ENCODE measurements around the gene PLK4. TPM values are rescaled to one million over a fixed set of nuclear protein-coding genes. Genes with fewer than 3 reads are reported as not detected.

The PLK4 gene
- total and polyA plus RNA-seq, 3 donors from 2014 or later, result 22.2 to 36.0 (median 31.3) TPM

GRCh38 chr4:127856813-127857447 lies 23.8 kb upstream of the PLK4 start:
- H3K4me3 ChIP-seq, result no peak overlapping the region

DNA sequence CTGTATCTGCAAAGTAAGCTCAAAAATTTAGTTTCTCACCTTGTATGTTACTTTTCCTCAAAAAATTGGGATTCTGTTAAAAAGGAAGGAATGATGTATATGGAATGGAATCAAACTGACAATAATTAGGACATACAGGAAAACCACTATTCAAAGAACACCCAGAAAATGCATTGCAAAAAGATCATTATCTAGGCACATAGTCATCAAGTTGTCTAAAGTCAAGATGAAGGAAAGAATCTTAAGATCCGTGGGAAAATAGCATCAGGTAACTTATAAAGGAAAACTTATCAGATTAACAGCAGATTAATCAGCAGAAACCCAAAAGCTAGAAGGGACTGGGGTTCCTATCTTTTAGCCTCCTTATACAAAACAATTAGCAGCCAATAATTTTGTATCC lies 23.1 kb upstream of the PLK4 start:
- TF ChIP-seq, protein P1, sequence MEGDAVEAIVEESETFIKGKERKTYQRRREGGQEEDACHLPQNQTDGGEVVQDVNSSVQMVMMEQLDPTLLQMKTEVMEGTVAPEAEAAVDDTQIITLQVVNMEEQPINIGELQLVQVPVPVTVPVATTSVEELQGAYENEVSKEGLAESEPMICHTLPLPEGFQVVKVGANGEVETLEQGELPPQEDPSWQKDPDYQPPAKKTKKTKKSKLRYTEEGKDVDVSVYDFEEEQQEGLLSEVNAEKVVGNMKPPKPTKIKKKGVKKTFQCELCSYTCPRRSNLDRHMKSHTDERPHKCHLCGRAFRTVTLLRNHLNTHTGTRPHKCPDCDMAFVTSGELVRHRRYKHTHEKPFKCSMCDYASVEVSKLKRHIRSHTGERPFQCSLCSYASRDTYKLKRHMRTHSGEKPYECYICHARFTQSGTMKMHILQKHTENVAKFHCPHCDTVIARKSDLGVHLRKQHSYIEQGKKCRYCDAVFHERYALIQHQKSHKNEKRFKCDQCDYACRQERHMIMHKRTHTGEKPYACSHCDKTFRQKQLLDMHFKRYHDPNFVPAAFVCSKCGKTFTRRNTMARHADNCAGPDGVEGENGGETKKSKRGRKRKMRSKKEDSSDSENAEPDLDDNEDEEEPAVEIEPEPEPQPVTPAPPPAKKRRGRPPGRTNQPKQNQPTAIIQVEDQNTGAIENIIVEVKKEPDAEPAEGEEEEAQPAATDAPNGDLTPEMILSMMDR (IDR thresholded peaks at IDR 0.05), result no peak
- no peak for TF ChIP-seq POLR2A (IDR thresholded peaks at IDR 0.05)
- H3K27ac ChIP-seq, result no peak overlapping the region
- intact Hi-C loops (cut with DNase I; ENCODE audit: low total_unique reads), result no loop called here
- H3K9me3 ChIP-seq, result no peaks in the 10 kb centered on the region
- WGBS, 2 donors, result 90 to 94% methylated on average over 1 of the region's 1 CpG
- no peak overlapping the region for H3K4me3 ChIP-seq
- H3K4me1 ChIP-seq, result no peaks in the 10 kb centered on the region
- H3K27me3 ChIP-seq, result no peaks in the 10 kb centered on the region
- no peaks in the 10 kb centered on the region for H3K36me3 ChIP-seq (ENCODE audit: low read depth, missing control alignments)
- no peak for DNase-seq

More at GRCh38 chr4:127856813-127857447, 23.8 kb upstream of the PLK4 start:
- Histone ChIP-seq H3K27me3 (no peaks in the 10 kb centered on the region), H3K27ac (no peak overlapping the region), H3K36me3 (ENCODE audit: low read depth, missing control alignments) (no peaks in the 10 kb centered on the region), H3K9me3 (no peaks in the 10 kb centered on the region), H3K4me1 (no peaks in the 10 kb centered on the region)
- no peak for DNase-seq
- intact Hi-C loops (cut with DNase I; ENCODE audit: low total_unique reads), result no loop called here
- TF ChIP-seq, protein P1 (IDR thresholded peaks at IDR 0.05), result no peak
- no peak for TF ChIP-seq POLR2A (IDR thresholded peaks at IDR 0.05)
- WGBS, 2 donors, result 93 to 94% methylated on average over 4 of the region's 4 CpGs

DNA sequence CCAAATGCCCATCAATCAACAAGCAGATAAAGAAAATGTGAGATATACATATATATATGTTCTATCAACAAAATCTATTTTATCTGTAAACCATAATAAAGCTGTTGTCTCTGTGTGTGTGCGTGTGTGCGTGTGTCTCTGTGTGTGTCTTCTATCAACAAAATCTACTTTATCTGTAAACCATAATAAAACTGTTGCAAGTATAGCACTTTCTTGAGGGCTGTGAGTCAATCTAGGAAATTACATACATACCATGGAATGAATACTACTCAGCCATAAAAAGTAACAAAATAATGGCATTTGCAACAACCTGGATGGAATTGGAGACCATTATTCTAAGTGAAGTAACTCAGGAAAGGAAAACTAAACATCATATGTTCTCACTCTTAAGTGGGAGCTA lies 12.5 kb upstream of the PLK4 start:
- Histone ChIP-seq H3K4me3 (no peak overlapping the region), H3K27ac (no peak overlapping the region), H3K36me3 (ENCODE audit: low read depth, missing control alignments) (no peaks in the 10 kb centered on the region), H3K27me3 (no peaks in the 10 kb centered on the region), H3K4me1 (no peaks in the 10 kb centered on the region), H3K9me3 (no peaks in the 10 kb centered on the region)
- TF ChIP-seq, protein P1 (IDR thresholded peaks at IDR 0.05), result no peak
- no peak for TF ChIP-seq POLR2A (IDR thresholded peaks at IDR 0.05)
- DNase-seq, result no peak
- 96 to 98% methylated on average over 2 of the region's 2 CpGs for WGBS, 2 donors
- intact Hi-C loops (cut with DNase I; ENCODE audit: low total_unique reads), result no loop called here

- H3K4me1 ChIP-seq, result no peaks in the 10 kb centered on the region
- no peaks in the 10 kb centered on the region for H3K36me3 ChIP-seq (ENCODE audit: low read depth, missing control alignments)
- no peaks in the 10 kb centered on the region for H3K27me3 ChIP-seq
- H3K4me3 ChIP-seq, result no peak overlapping the region
- TF ChIP-seq, protein P1 (IDR thresholded peaks at IDR 0.05), result no peak
- no peak for TF ChIP-seq POLR2A (IDR thresholded peaks at IDR 0.05)
- intact Hi-C loops (cut with DNase I; ENCODE audit: low total_unique reads), result no loop called here
- DNase-seq, result no peak
- H3K9me3 ChIP-seq, result no peaks in the 10 kb centered on the region
- no peak overlapping the region for H3K27ac ChIP-seq
Observed at GRCh38 chr4:127870281-127870680, 10.4 kb upstream of the PLK4 start.

- TF ChIP-seq, protein P1 (IDR thresholded peaks at IDR 0.05), result no peak
- no peak for TF ChIP-seq POLR2A (IDR thresholded peaks at IDR 0.05)
- H3K9me3 ChIP-seq, result no peaks in the 10 kb centered on the region
- no peaks in the 10 kb centered on the region for H3K36me3 ChIP-seq (ENCODE audit: low read depth, missing control alignments)
- H3K4me1 ChIP-seq, result no peaks in the 10 kb centered on the region
- no peak overlapping the region for H3K27ac ChIP-seq
- intact Hi-C loops (cut with DNase I; ENCODE audit: low total_unique reads), result no loop called here
- WGBS, 2 donors, result 53 to 57% methylated on average over 3 of the region's 3 CpGs
- no peak for DNase-seq
- no peaks in the 10 kb centered on the region for H3K27me3 ChIP-seq
- H3K4me3 ChIP-seq, result no peak overlapping the region
Observed at GRCh38 chr4:127870688-127871087, 10.0 kb upstream of the PLK4 start.
